ENCODE measurements around the gene TMX2.
A peak's percentile ranks its signal among the peaks of the same experiment; 100 is the strongest.
"Not testable (repeated sequence)": the region's sequence is repeated elsewhere in the genome, so short reads cannot be mapped to it uniquely, and the experiment has no call there.

The TMX2 gene, protein sequence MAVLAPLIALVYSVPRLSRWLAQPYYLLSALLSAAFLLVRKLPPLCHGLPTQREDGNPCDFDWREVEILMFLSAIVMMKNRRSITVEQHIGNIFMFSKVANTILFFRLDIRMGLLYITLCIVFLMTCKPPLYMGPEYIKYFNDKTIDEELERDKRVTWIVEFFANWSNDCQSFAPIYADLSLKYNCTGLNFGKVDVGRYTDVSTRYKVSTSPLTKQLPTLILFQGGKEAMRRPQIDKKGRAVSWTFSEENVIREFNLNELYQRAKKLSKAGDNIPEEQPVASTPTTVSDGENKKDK

DNA sequence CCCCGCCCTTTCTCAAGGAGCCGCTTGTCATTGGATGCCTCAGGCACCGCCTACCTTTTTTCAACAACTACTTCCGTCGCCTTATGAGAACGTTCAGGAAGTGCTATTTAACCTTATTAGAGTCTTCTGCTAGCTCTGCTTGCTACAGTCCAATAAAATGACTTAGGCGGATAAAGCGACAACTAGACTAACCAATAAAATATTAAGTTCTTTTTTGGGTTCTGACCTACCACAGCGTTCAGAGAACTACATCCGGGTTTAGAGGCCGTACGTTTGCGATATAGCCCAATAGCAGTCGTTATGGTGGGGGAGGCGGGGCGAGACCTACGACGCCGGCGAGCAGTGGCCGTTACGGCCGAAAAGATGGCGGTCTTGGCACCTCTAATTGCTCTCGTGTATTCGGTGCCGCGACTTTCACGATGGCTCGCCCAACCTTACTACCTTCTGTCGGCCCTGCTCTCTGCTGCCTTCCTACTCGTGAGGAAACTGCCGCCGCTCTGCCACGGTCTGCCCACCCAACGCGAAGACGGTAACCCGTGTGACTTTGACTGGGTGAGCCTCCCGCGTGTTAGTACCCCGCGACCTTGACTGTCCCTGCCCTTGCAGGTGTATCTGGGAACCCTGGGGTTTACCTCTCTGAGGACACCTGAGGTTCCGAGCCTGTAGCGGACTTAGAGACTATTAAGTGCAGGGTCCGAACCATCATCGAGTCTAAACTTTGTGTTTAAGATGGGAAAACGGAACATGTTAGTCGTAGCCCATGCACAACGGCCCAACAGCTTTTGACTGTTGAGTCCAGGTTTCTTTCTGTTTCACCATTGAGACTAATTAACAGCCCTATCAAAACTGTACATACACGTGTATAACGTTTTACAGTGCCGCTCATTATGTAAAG lies at the start of gene TMX2:
TMX2 (plus strand) TSS at position 338 of the 895 bp plus-strand sequence; CDS start at position 364, 26 bp downstream.
- peak; percentile 96 for DNase-seq

DNA sequence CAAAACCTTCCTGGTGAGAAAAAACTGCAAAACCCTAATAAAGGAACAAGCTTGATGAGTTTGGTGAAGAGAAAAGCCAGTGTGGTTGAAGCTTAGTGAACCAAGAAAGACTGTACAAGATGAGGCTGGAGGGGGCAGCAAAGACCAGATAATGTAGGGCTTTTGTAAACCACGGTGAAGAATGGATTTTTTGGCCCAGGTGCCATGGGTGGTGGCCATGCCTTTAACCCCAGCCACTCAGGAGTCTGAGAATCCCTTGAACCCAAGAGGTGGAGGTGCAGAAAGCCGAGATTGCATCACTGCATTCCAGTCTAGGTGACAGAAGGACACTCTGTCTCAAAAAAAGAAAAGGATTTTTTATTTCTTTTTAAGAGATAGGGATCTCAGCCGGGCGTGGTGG lies 49.5 kb upstream of the TMX2 start:
- DNase-seq = no peak

DNA sequence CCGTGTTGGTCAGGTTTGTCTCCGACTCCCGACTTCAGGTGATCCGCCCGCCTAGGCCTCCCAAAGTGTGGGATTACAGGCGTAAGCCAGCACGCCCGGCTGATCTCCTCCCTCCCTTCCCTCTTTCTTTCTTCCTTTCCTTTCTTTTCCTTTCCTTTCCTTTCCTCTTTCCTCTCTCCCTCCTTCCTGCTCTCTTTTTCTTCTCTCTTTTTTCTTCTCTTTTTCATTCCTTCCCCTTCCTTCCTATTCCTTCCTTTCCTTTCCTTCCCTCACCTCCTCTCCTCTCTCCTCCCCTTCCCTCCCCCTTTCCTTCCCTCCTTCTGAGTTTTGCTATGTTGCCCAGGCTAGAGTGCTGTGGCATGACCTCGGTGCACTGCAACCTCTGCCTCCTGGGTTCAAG lies 48.4 kb upstream of the TMX2 start:
- DNase-seq = no peak

DNA sequence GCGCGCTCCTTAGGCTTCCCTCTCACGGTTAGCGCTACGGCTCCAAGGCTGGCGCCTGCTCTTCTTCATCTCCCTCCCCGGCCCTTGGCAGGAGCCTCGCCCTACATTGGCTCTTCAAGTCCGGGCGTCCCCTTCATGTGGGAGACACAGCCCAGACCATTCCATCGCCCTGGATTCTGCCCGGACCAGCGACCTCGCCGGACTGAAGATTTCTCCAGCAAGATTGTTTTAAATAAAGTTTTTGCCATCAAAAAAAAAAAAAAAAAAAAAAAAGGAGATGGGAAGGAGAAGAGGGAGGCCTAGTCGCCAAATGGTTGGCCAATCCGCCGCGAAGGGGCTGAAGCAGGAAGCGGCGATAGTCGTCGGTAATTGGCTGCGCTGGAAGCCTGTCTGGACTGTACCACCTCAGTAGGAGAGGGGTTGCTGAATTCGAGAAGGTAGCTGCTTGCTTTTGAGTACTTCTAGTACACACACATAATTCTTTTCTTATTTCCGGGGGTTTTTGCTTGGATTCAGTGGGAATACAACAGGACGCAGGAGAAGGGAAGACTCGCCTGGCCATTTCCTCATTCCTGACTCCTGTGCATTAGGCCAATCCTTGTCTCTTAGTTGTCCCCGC lies 45.2 kb upstream of the TMX2 start:
- peak; percentile 96 for DNase-seq

DNA sequence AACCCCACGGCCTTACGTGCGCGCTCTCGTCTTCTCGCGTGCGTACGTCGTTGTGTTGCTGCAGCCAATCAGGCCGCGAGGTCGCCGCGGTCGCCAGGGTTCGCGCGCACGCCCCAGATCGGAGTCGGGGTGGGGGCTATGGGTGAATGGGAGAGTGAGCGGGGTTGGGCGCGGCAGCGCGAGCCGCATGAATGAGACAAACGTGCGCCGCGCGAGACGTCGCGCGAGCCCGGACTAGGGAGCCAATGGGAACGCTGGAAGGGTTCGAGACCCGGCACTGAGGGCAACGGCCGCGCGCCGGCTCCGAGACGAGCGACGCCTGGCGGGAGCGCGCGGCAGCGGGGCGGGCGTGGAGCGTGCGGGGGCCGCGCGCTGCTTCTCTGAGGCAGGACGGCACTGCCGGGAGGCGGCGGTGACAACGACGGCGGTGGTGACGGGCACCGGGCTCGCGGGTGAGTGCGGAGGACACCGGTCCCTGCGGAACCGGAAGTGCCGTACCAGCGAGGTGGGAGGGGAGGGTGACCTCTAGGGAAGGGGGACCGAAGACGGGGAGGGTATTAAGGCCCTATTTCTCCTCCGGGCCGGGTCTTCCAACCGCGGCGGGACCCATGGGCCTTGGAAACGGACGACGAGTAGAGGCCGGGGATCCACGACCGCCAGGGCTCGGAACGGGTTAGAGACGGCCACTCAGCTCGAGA lies 44.5 kb upstream of the TMX2 start, which contains the start of gene ZDHHC5:
ZDHHC5 (plus strand) TSS at position 379 of the 698 bp plus-strand sequence. CDS start 4,977 bp downstream, outside the sequence.
- peak; percentile 99 for DNase-seq

DNA sequence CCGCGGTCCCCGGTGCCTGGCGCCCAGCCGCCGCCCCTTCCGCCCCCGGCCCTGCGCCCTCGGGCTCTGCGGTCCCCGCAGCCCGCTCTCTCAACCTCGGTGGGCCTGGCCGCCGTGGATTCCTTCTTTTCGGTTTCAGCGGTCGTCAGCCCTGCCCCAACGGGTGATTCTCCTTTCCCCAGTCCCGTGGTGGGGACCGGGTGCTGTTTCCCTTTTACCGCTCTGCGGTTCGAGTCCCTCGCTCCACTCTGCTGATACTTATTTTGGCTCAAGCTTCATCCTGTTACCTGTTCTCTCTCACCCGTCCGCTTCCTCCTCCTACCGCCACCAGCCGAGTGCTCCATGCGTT lies 44.0 kb upstream of the TMX2 start:
- peak; percentile 41 for DNase-seq

DNA sequence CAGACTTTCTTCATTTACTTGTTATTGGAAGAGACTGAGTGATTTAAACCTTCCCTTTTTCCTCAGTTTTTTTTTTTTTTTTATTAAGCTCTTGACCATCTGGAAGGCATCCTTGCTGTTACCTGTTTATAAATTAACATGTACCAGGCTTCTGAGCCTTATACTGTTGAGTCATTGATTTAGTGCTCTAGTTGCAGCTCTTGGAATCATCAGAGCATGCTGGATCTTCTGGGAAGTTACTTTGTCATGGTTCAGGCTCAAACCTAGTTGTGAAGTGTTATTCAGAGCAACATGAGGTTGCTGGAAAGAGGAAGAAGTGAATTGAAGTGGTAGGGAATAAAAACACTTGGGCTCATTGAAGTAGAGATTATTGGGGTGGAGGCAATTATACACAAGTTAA lies 38.1 kb upstream of the TMX2 start:
- DNase-seq = no peak

DNA sequence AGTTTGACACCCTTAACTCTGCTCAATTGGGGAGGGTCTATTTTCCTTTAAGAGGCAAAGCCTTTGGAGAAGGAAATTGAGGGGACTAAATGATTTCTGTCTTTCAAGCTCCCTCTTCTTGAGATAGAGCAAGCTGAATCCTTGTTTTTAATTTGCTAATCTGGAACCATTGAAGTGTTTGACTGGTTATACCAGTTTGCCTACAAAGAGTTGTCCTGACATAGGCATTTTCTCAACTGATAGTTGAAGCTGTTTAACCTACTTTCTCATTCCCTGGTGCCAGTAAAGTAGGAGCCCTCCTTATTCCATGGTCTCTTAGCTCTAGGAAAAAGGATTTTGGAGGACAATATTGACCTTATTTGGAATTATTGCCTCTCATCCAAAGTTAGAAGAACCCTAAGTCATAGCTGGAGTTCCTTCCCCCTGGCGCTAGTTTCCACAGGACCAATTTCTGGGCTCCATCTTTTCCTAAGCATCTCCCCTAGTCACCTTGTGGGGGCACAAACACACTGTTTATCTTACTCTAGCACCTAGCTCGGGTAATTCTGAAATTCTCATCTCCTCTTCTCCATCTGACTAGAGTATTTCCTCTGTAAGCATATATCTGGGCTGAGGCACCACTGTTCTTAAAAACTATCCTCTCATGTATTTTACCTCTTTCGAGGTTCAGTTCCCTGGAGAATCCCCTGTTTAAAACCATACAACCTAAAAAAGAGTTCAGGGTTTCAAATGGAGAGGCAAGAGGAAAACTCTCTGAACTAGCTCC lies 37.0 kb upstream of the TMX2 start:
- peak; percentile 10 for DNase-seq

DNA sequence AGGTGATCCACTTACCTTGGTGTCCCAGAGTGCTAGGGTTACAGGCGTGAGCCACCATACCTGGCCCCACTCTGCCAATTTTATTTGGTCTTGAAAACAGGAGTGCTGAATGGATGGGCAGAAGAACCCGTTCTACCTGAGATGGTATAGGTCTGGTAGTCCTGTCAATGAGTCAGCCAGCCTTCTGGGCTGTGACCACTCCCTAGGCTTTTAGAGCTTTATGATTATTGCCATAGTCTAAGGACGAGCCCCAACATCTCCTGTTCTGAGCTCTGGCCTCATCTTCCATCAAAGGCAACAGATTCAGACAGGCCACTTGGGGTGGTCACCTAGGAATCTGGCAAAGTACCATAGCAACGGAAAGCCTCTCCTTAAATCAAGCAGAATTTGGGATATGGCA lies 33.0 kb upstream of the TMX2 start:
- DNase-seq = no peak

DNA sequence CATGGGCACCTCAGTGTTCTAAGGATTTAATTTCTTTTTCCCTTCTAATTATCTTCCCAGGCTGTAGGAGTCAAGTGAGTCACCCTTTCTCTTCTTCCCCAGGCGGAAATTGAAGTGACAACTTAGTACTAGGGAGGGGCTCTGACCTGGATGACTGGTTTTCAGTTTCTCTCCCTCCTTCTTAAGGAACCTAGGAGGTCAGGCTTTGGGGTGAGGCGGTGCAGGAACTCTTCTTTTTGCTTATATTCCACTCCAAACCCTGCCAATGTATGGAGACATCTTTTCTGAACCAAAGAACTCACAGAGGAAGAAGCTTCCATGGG lies 31.9 kb upstream of the TMX2 start:
- DNase-seq = peak; percentile 41

DNA sequence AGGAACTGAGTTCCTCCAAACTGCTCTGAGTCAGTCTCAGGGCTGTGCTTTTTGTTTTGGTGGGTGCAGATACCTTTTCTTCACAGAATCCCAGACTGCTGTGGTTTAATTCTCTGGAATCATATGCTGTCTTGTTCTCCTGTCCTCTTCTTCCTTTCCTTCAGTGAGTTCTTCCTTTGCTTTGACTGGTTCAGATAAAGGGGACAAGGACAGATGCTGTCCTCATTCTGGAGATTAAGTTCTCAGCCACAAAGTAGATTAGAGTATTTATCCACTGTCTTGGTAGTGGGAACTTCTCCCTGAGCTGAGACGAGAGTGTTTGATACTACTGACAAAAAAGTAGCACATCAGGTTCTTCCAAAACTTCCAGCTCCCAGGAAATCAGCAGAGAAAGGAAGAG lies 31.2 kb upstream of the TMX2 start:
- DNase-seq = no peak

DNA sequence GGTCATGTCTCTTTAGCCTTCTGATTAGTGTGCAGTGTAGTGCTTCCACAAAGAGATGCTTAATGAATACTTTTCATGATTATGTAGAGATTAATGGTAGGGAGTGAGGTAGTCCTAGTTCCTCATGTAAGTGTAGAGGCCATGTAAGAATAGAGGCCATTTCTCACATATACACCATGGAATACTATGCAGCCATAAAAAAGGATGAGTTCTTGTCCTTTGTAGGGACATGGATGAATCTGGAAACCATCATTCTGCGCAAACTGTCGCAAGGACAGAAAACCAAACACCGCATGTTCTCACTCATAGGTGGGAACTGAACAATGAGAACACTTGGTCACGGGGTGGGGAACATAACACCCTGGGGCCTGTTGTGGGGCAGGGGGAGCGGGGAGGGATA lies 21.9 kb upstream of the TMX2 start:
- DNase-seq = not testable (repeated sequence)

DNA sequence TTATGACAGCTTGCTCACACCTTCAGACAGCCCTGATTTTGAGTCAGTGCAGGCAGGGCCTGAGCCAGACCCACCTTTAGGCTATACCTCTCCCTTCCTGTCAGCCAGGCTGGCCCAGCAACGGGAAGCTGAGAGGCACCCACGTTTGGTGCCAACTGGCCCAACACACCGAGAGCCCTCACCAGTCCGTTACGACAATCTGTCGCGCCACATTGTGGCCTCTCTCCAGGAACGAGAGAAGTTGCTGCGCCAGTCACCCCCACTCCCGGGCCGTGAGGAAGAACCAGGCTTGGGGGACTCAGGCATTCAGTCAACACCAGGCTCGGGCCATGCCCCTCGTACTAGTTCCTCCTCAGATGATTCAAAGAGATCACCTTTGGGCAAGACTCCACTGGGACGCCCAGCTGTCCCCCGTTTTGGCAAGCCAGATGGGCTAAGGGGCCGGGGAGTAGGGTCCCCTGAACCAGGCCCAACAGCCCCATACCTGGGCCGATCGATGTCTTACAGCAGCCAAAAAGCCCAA lies 13.5 kb upstream of the TMX2 start:
- no peak for DNase-seq

DNA sequence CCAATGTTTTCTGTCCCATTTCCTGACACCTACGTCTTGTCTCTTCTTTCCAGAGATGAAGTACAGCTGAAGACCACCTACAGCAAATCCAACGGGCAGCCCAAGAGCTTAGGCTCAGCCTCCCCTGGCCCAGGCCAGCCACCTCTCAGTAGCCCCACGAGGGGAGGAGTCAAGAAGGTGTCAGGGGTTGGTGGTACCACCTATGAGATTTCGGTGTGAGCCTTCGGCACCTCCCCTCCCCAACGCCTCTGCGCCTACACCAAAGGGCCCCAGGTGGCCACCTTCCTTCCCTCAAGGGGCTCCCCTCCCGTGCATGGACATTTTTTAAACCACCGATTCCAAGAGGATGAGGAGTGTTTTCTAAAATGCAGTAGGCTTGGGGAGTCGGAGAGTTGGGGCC lies 12.6 kb upstream of the TMX2 start:
- DNase-seq = no peak

DNA sequence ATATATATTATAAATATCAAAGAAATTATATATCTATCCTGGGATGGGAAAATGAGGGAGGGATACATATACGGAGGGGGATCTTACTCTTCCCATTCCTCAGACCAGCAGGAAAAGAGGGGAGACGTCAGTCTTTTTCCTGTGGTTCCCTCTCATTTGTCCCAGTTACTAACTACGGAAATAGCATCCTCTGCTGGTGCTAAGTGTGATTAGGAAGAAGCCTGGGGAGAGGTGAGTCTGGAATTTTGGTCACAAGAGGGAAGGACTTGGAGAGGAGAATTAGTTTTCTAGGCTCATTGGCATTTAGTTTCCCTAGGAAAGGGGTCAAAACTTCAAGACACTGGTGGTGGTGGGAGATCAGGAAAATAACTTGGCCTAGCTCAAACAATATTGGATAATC lies 12.0 kb upstream of the TMX2 start:
- no peak for DNase-seq

DNA sequence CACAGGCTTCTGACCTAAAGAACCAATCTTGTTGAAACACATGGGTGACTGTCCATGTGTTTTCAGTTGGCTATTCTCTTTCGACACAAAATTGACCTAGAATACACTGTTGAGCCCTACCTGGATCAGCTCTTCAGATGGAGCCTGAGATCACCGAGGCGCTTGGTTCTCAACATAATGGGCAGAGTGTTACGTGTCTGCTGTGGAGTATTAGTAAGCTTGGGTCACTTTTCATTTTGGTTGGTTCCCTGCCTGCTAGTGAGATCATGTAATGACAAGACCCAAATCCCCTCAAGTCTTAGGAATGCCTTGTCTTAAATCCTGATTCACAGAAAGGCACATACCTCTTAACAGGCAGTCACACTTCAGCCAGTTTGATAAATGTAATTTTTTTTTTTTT lies 9.1 kb upstream of the TMX2 start:
- no peak for DNase-seq

DNA sequence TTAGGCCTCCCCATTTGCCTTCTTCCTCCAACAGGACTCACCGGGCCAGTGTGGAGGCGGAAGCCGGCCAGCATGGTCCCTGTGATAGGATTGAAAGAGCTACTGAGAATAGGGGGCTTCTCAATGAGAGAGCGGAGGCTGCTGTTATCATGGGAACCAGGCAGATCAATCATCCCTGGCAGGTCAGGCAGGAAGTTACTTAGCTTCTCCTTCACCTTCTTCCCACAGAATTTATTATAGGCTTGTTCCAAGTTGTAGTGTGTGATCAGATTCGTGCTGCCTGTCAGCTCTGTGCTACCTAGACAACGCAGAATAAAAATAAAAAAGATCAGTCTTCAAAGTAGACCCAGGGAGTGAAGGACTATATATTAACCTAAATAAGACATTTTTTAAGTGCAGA lies 7.5 kb upstream of the TMX2 start:
- no peak for DNase-seq

DNA sequence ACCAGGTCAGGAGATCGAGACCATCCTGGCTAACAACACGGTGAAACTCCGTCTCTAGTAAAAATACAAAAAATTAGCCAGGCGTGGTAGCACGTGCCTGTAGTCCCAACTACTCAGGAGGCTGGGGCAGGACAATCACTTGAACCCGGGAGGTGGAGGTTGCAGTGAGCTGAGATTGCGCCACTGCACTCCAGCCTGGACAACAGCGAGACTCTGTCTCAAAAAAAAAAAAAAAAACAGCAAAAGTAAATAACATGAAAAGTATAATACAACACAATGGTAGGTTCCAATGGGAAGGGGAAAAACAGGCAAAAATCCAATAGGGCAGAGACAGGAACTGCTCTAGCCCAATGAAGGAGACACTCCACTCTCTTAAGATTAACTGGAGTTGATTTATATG lies 7.0 kb upstream of the TMX2 start:
- DNase-seq = not testable (repeated sequence)

DNA sequence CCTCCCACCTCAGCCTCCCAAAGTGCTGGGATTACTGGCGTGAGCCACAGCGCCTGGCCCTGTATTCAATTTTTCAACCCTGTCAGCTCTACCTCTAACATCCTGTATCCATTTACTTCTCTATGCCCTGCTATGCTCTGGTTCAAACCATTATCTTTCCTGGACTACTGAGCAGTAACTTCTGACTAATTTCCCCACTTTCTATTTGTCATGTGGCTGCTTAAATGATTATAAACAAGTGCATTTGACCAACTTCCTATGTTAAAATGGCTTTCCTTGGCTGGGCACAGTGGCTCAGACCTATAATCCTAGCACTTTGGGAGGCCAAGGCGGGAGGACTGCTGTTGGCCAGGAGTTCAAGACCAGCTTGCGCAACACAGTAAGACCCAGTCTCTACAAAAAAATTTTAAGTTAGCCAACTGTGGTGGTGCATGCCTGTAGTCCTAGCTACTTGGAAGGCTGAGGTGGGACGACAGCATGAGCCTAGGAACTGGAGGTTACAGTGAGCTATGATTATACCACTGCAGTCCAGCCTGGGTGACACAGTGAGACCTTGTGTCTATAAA lies 2.5 kb upstream of the TMX2 start:
- DNase-seq = peak; percentile 67

DNA sequence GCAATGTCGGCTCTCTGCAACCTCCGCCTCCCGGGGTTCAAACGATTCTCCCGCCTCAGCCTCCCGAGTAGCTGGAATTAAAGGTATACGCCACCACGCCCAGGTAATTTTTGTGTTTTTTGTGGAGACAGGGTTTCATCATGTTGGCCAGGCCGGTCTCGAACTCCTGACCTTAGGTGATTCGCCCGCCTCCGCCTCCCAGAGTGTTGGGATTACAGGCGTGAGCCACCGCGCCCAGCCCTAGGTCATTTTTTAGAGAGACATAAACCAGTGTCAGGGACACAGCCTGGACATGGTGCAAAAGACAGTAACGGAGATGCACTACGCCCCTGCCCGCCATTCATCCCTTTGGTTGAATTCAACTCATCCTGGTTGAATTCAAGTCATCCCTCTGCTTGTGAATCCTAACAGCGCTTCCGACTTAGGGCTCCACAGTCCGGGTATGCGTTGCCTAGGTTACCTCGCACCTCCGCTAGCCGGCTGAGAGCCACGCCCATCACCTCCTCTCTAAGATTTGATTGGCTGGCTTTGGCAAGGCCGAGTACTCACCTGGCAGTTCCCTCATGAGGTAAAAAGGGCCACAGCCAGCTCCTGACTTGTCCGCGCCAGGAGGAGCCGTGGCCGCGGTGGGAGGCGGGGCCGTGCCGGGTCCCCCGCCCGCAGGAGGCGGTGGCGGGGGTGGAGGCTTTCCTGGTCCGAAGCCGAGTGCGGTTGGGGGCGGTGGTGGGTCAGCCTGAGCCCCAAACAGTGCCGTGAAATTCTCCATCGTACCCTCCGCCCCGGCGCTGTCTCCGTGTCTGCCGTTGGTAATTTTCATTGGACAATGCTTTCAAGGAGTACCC lies 758 bp upstream of the TMX2 start, which contains the start of gene MED19:
MED19 (minus strand) TSS at position 802 of the 842 bp plus-strand sequence; CDS start at position 766, 36 bp downstream.
- peak; percentile 85 for DNase-seq

DNA sequence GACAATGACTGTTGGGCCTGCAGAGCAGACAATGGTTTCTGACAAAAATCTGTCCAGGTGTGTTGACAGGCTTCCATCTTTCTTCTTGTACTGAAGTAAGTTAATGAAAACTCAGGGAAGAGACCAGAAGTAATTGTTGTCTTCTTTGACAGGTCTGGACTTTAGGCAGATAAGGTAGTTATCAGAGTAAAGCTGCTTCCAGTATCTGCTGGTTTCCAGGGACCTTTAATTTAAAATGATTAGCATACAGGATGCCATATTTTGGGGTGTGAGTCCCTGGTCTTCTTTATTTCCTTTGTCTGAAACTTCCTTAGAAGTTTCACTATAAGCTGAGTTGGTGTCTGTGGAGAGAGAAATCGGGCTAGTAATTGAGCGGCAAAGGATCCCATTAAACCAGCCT lies 1.4 kb downstream of the TMX2 start:
- no peak for DNase-seq
